HAP-1 (cell line): ENCODE data around the gene DHX34.
"Not testable (repeated sequence)": the region's sequence is repeated elsewhere in the genome, so short reads cannot be mapped to it uniquely, and the experiment has no call there.

Experiments used
- DNase-seq, 2 experiments: peaks; one replicate each; pipeline ENCODE4 v3.0.0-alpha.2; 2016 to 2020; ENCODE audit warnings: low spot score in 2 of 2
- H3K27me3 ChIP-seq: fragments of 250-450 bp; sonication (Bioruptor Pico); 2 replicates; pipeline ENCODE4 v1.5.1; 2020; ENCODE audit warnings: low read depth, mild to moderate bottlenecking, moderate library complexity
- H3K36me3 ChIP-seq: fragments of 250-450 bp; sonication (Bioruptor Pico); replicated peaks from 2 replicates; pipeline ENCODE4 v1.5.1; 2020; ENCODE audit warnings: mild to moderate bottlenecking
- H3K4me1 ChIP-seq: fragments of 250-450 bp; sonication (Bioruptor Pico); 2 replicates; pipeline ENCODE4 v1.5.1; 2020; ENCODE audit warnings: mild to moderate bottlenecking
- H3K4me3 ChIP-seq: fragments of 250-450 bp; sonication (Bioruptor Pico); 2 replicates; pipeline ENCODE4 v1.5.1; 2020; ENCODE audit warnings: mild to moderate bottlenecking, moderate library complexity
- H3K9me3 ChIP-seq: fragments of 250-450 bp; sonication (Bioruptor Pico); 2 replicates; pipeline ENCODE4 v1.5.1; 2020; ENCODE audit warnings: mild to moderate bottlenecking, moderate library complexity
- in situ Hi-C: fragments of 300-500 bp; cut with MboI; formaldehyde crosslinking; loops from 3 replicates; pipeline ENCODE4 v1.14.3; 2020; ENCODE audit warnings: low sequenced_read_pairs, inconsistent platforms, mixed read lengths

The DHX34 gene, protein sequence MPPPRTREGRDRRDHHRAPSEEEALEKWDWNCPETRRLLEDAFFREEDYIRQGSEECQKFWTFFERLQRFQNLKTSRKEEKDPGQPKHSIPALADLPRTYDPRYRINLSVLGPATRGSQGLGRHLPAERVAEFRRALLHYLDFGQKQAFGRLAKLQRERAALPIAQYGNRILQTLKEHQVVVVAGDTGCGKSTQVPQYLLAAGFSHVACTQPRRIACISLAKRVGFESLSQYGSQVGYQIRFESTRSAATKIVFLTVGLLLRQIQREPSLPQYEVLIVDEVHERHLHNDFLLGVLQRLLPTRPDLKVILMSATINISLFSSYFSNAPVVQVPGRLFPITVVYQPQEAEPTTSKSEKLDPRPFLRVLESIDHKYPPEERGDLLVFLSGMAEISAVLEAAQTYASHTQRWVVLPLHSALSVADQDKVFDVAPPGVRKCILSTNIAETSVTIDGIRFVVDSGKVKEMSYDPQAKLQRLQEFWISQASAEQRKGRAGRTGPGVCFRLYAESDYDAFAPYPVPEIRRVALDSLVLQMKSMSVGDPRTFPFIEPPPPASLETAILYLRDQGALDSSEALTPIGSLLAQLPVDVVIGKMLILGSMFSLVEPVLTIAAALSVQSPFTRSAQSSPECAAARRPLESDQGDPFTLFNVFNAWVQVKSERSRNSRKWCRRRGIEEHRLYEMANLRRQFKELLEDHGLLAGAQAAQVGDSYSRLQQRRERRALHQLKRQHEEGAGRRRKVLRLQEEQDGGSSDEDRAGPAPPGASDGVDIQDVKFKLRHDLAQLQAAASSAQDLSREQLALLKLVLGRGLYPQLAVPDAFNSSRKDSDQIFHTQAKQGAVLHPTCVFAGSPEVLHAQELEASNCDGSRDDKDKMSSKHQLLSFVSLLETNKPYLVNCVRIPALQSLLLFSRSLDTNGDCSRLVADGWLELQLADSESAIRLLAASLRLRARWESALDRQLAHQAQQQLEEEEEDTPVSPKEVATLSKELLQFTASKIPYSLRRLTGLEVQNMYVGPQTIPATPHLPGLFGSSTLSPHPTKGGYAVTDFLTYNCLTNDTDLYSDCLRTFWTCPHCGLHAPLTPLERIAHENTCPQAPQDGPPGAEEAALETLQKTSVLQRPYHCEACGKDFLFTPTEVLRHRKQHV

GRCh38 chr19:47348819-47349795 lies at the start of gene DHX34:
DHX34 (plus strand) TSS chr19:47349315; CDS start chr19:47353031, 3,716 bp downstream.
- Histone ChIP-seq H3K4me3 (peak within 1 kb of the TSS; percentile 96), H3K27me3 (no peaks in the 10 kb centered on the region), H3K9me3 (no peaks in the 10 kb centered on the region), H3K36me3 (peaks cover 23% of the 10 kb centered on the region), H3K4me1 (peaks cover 8% of the 10 kb centered on the region)
- DNase-seq = peak; percentile 95 to 99
- in situ Hi-C loops = no loop called here

DNA sequence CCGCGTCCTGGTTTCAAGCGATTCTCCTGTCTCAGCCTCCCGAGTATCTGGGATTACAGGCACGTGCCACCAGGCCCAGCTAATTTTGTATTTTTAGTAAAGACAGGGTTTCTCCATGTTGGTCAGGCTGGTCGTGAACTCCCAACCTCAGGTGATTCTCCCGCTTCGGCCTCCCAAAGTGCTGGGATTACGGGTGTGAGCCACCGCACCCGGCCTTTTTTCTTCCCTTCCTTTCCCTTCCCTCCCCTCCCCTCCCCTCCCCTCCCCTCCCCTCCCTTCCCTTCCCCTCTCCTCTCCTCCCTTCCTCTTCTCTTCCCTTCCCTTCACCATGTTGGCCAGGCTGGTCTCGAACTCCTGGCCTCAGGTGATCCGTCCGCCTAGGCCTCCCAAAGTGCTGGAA lies 48.2 kb upstream of the DHX34 start:
- H3K36me3 ChIP-seq, H3K9me3 ChIP-seq, H3K27me3 ChIP-seq, H3K4me3 ChIP-seq, in situ Hi-C loops, H3K4me1 ChIP-seq, DNase-seq: not testable (repeated sequence)

- H3K9me3 ChIP-seq = no peaks in the 10 kb centered on the region
- no peak for DNase-seq
- peaks cover 3% of the 10 kb centered on the region; the same call in 1 of the 2 replicates for H3K4me1 ChIP-seq
- no peak overlapping the region for H3K4me3 ChIP-seq
- in situ Hi-C loops = no loop called here
- H3K27me3 ChIP-seq = no peaks in the 10 kb centered on the region
- H3K36me3 ChIP-seq = no peaks in the 10 kb centered on the region
These were observed 46.9 kb upstream of the DHX34 start for GRCh38 chr19:47302249-47302648.

DNA sequence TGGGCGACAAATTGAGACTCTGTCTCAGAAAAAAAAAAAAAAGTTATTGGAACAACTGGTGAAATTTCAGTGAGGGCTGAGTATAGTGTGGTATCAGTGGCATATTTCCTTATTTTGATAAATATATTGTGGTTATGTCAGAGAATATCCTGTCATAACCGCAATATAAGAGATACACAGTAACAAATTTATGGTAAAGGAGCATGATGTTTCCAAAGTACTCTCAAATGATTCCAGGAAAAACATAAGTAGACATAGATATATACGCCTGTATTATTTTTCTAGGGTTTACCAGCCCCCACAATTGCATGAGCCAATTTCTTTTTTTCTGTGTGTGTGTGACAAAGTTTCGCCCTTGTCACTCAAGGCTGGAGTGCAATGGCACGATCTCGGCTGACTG lies 45.1 kb upstream of the DHX34 start:
- no peaks in the 10 kb centered on the region for H3K9me3 ChIP-seq
- no peak for DNase-seq
- in situ Hi-C loops = no loop called here

GRCh38 chr19:47305309-47305751 lies 43.8 kb upstream of the DHX34 start:
- peak; percentile 62 to 89 for DNase-seq
- Histone ChIP-seq H3K9me3 (no peaks in the 10 kb centered on the region), H3K27me3 (no peaks in the 10 kb centered on the region), H3K36me3 (no peaks in the 10 kb centered on the region), H3K4me3 (no peak overlapping the region), H3K4me1 (peaks cover 3% of the 10 kb centered on the region; the same call in 1 of the 2 replicates)
- in situ Hi-C loops = no loop called here

More for the DNA sequence above, 45.1 kb upstream of the DHX34 start:
- Histone ChIP-seq H3K4me1 (peaks cover 3% of the 10 kb centered on the region; the same call in 1 of the 2 replicates), H3K4me3 (no peak overlapping the region), H3K27me3 (no peaks in the 10 kb centered on the region), H3K36me3 (no peaks in the 10 kb centered on the region)

GRCh38 chr19:47306303-47306702 lies 42.8 kb upstream of the DHX34 start:
- Histone ChIP-seq H3K4me1 (peaks cover 3% of the 10 kb centered on the region; the same call in 1 of the 2 replicates), H3K27me3 (no peaks in the 10 kb centered on the region), H3K36me3 (no peaks in the 10 kb centered on the region), H3K9me3 (no peaks in the 10 kb centered on the region), H3K4me3 (no peak overlapping the region)
- in situ Hi-C loops = no loop called here
- DNase-seq = no peak

DNA sequence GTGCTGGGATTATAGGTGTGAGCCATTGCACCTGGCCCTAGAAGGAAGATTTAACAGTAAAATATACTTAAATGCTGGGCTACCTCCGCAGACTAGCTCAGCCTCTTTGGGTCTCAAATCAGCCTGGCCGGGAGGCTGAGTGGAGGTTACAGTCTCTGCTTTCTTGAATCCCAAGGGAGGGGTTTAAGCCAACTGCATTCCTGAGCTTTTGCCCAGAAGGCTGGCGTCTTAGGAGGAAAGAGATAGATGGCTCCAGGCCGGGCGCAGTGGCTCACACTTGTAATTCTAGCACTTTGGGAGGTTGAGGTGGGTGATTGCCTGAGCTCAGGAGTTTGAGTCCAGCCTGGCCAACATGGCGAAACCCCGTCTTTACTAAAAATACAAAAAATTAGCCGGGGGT lies 40.1 kb upstream of the DHX34 start:
- no peak overlapping the region for H3K4me3 ChIP-seq
- no peaks in the 10 kb centered on the region for H3K9me3 ChIP-seq
- peaks cover 3% of the 10 kb centered on the region; the same call in 1 of the 2 replicates for H3K4me1 ChIP-seq
- in situ Hi-C loops = no loop called here
- no peaks in the 10 kb centered on the region for H3K36me3 ChIP-seq
- no peak for DNase-seq
- no peaks in the 10 kb centered on the region for H3K27me3 ChIP-seq

- Histone ChIP-seq H3K4me1 (peaks cover 3% of the 10 kb centered on the region; the same call in 1 of the 2 replicates), H3K9me3 (no peaks in the 10 kb centered on the region), H3K4me3 (no peak within 1 kb of the TSS), H3K27me3 (no peaks in the 10 kb centered on the region), H3K36me3 (no peaks in the 10 kb centered on the region)
- in situ Hi-C loops = no loop called here
- DNase-seq = no peak
These were observed 39.5 kb upstream of the DHX34 start, which contains the start of gene C5AR1 for GRCh38 chr19:47309608-47310007. C5AR1 (plus strand) TSS chr19:47309861; CDS start chr19:47309896, 35 bp downstream.

- no peak overlapping the region for H3K4me3 ChIP-seq
- no peaks in the 10 kb centered on the region for H3K9me3 ChIP-seq
- no peaks in the 10 kb centered on the region for H3K36me3 ChIP-seq
- in situ Hi-C loops = no loop called here
- peaks cover 3% of the 10 kb centered on the region; the same call in 1 of the 2 replicates for H3K4me1 ChIP-seq
- DNase-seq = no peak
- no peaks in the 10 kb centered on the region for H3K27me3 ChIP-seq
These were observed 38.8 kb upstream of the DHX34 start for GRCh38 chr19:47310323-47310722.

GRCh38 chr19:47310819-47311218 lies 38.3 kb upstream of the DHX34 start:
- Histone ChIP-seq H3K27me3 (no peaks in the 10 kb centered on the region), H3K9me3 (no peaks in the 10 kb centered on the region), H3K36me3 (no peaks in the 10 kb centered on the region), H3K4me1 (0 out of 2 replicates have a peak, but pooled peaks cover 3% of the 10 kb centered on the region), H3K4me3 (no peak overlapping the region)
- in situ Hi-C loops = no loop called here
- DNase-seq = peak in 1 of 2 experiments; percentile 25

DNA sequence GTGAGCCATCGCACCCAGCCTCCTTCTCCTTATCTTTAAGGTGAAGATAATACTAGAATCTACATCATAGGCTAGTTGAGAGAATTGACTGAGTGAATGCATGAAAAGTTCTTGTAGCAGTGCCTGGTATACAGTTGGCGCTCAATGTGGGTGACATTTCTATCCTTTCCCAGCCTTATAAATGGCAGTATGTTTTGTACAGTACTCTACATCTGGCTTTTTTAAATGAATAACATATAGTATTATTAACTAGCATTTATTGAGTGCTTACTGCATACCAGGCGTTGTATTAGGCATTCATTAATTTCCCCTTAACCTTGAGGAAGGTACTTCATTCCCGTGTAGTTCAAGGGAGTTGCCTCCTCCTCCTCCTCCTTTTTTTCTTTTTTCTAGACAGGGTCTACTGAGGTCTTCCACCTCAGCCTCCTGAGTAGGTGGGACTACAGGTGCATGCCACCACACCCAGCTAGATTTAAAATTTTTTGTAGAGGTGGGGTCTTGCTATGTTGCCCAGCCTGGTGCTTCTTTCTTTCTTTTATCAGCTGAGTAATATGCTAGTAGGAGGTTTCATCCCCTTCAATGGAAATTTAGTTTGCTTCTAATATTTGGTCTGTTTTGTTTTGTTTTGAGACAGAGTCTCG lies 36.6 kb upstream of the DHX34 start:
- Histone ChIP-seq H3K4me1 (no peaks in the 10 kb centered on the region), H3K36me3 (no peaks in the 10 kb centered on the region), H3K27me3 (no peaks in the 10 kb centered on the region), H3K4me3 (no peak overlapping the region), H3K9me3 (no peaks in the 10 kb centered on the region)
- in situ Hi-C loops = no loop called here
- DNase-seq = no peak

GRCh38 chr19:47313754-47314295 lies 35.3 kb upstream of the DHX34 start:
- no peaks in the 10 kb centered on the region for H3K27me3 ChIP-seq

More at GRCh38 chr19:47313754-47314295, 35.3 kb upstream of the DHX34 start:
- DNase-seq = no peak
- H3K4me1 ChIP-seq = no peaks in the 10 kb centered on the region
- H3K9me3 ChIP-seq = no peaks in the 10 kb centered on the region
- H3K4me3 ChIP-seq = no peak overlapping the region
- in situ Hi-C loops = no loop called here
- H3K36me3 ChIP-seq = no peaks in the 10 kb centered on the region
